Measurements from ENCODE around the gene PKMYT1.

PKMYT1 gene

GRCh38 chr16:2999929-3000328 lies 19.7 kb upstream of the PKMYT1 start:
- DNase-seq = no peak

DNA sequence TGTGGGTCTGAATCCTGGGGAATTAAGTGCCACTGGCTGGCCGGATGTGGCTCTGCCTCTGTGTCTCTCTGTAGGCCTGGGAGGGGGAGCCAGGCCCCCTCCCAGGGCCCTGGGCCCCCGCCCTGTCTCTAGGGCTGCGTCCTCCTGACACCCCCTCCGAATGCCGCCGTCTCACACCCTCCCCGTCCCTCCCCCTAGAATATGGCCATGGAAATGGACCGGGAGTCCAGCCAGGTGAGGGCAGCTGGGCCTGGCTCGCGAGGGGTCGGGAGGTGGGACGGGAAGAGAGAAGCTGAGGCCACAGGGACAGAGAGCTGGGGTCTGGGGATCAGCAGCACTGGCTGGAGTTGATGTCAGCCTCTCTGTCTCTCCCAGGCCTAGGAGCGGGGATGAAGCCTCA lies 16.1 kb upstream of the PKMYT1 start:
- no peak for DNase-seq

- no peak for DNase-seq
These were observed 12.3 kb upstream of the PKMYT1 start for GRCh38 chr16:2992383-2993081.

DNA sequence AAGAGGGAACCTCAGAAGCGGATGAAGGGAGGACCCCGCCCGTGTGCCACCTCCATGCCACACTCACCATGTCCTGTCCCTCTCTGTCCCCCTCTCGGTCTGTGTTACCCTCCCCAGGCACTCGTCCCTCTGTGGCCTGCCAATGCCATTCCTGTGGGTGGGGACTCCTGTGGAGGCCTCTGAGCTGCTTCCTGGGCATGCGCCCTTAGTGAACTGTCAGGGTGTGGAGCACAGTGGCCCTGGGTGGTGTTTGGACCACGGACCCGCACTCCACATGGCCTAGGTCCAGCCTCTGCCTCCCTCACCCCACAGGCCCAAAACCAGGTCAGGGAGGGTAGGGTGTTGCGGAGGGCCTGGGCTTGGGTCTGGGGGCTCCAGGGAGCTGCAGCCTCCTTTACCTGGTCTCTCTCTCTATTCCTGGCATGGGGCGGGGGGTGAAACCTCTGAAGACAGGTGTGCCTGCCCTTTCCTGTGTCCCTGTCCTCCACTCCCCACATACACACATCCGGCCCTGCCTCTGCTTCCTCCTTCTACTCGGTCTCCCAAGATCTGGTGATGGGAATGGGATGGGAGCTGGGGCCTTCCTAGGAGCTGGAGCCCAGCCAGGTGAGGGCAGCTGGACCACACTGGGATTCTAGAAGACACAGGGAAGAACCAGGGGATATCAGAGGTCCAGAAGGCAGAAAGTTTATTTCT lies 11.5 kb upstream of the PKMYT1 start:
- DNase-seq = no peak

- no peak for DNase-seq
These were observed 10.6 kb upstream of the PKMYT1 start for GRCh38 chr16:2990891-2991290.

- no peak for DNase-seq
These were observed 8.4 kb upstream of the PKMYT1 start for GRCh38 chr16:2988590-2989099.

GRCh38 chr16:2987833-2988232 lies 7.6 kb upstream of the PKMYT1 start:
- no peak for DNase-seq

- DNase-seq = no peak
These were observed 7.0 kb upstream of the PKMYT1 start for GRCh38 chr16:2987286-2987685.

DNA sequence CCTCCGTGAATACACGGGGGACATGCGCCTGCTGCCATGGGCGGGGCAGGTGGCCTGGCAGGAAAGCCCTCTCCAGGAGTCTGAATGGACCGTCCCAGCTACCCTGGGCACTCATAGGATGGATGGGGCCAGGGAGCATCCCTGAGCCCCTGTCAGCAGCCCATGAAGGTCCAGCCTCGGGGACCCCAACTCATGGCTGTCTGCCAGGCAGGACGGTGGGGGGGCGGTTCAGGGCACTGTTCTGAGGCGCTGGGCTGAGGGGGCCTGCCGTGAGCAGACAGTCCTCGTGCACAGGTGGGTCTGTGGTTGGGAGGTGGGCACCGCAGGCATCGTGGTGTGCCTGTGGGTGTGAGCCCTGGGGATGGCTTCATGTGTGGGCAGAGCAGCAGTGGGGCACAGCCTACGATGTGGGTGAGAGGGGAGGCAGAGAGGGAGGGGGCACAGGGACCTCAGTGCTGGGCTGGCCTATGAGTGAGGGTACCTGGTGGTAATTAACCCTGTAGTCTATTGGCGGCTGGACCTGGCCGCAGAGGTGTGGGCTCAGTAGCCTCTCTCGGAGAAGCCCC lies 6.5 kb upstream of the PKMYT1 start:
- DNase-seq = no peak

- DNase-seq = no peak
These were observed 5.7 kb upstream of the PKMYT1 start for GRCh38 chr16:2985893-2986355.

DNA sequence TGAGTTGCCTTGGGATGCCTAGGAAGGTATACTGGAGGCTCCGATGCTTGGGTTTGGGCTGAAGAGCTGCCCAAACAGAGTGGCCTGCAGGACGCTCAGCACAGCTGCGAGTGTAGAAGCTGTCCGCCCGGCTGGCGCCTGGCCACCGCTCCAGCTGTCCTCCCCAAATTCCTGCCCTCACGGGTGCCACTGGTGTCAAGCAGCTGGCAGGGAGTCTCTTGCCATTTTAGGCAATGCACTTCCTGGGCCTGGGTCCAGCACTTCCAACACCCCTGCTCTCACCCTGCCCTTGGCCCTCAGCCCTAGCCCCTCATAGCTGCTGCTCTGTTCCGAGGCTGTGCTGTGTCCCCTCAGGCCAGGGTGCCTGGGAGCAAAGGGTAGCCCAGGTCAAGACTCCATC lies 5.2 kb upstream of the PKMYT1 start:
- DNase-seq = no peak

DNA sequence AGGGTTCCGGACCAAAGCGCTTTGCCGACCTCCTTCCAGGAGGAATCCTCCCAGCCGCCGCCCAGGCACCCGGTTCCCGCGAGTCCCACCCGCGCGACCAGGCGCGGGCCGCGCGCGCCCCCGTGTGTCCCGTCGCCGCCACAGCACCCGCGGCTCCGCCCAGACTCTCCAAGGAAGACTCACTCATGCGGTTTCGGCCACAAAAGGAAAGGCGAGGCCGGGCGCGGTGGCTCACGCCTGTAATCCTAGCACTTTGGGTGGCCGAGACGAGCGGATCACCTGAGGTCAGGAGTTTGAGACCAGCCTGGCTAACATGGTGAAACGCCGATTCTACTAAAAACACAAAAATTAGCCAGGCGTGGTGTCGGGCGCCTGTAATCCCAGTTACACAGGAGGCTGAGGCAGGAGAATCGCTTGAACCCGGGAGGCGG lies 3.5 kb upstream of the PKMYT1 start:
- peak; percentile 85 for DNase-seq

DNA sequence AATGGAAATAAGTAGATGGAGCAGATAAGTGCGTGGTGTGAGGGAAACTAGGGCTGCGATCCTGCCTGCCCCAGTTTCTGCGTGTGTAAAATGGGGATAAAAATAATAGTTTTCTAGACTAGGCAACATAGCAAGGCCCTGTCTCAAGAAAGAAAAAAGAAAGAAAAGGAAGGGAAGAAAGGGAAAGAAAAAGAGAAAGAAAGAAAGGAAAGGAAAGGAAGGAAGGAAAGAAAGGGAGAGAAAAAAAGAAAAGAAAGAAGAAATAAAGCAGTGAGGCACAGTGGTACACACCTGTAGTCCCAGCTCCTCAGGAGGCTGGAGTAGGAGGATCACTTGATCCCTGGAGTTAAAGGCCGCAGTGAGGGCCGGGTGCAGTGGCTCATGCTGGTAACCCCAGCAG lies 2.2 kb upstream of the PKMYT1 start:
- DNase-seq = no peak

- no peak for DNase-seq
These were observed 1.6 kb upstream of the PKMYT1 start for GRCh38 chr16:2981899-2982250.

- DNase-seq = peak; percentile 39
These were observed 1.1 kb upstream of the PKMYT1 start for GRCh38 chr16:2981177-2981898.

DNA sequence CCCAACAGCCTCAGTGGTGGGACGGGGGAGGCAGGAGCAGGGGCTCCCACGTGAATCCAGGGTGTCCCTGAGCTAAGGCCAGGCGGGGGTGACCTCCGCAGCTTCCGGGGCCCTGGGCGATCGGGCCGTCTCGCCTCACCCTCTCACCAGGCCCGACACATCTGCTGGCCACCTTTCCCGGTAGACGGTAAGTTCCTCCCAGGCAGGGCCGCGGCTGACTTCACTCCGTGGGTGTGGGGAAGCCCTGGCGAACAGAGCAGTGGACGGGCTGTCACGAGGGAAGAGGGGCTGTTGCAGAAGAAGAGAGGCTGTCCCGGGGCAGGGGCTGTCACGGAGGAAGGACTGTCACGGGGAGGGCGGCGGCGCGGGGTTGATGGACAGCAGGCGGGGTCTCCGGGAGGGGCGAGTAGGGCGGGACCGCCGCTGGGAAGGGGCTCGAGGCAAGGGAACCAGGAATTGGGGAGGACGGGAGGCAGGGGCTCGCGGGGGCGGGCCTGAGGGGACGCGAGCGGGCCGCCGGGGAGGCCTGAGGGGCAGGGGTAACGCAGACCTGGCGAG lies 498 bp downstream of the PKMYT1 start:
- peak; percentile 21 for DNase-seq

- no peak for DNase-seq
These were observed 2.8 kb downstream of the PKMYT1 start for GRCh38 chr16:2977440-2977839.

DNA sequence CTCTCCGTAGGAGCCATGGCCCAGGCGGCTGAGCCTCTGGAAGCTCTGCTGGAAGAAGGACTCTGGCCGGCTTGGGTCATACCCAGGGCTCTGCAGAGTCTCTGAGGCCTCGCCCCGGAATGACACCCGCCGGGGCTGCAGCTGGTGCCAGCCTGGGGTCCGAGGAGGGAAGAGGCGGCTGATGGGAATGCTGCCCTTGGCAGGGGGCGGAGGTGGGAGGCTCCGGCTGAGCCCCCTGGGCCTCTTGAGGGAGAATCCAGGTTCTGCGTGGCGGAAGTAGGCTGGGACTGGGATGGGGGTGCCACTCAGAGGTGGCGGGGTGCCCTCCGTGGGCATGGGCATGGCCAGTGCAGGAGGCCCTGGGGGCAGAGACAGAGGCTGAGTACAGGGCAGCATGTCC lies 3.6 kb downstream of the PKMYT1 start:
- no peak for DNase-seq

- DNase-seq = no peak
These were observed 4.0 kb downstream of the PKMYT1 start for GRCh38 chr16:2976201-2976600.

DNA sequence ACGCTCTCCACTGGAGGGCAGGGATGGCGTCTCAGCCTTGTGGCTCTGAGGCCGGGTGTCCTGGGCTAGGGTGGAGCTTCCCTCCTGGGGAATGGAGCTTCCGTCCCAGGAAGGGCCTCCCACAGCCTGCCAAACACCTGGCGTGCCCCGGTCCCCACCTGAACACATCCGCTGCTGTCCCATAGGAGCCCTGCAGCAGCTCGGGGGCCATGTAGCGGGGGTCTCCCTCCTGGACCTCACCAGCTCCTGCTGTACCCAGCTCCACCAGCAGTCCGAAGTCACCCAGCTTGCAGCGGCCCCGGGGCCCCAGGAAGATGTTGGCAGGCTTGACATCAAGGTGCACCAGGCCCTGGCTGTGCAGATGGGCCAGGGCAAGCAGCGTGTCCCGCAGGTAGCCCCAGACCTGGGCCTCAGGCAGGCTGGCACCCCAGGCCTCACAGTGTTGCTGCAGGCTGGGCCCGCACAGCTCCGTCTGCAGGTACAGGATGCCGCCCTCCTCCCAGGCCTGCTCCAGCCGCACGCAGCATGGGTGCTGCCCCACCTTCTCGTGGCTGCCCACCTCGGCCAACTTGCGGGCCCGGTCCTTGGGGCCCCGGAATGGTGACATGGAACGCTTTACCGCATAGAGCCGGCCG lies 5.0 kb downstream of the PKMYT1 start:
- no peak for DNase-seq

DNA sequence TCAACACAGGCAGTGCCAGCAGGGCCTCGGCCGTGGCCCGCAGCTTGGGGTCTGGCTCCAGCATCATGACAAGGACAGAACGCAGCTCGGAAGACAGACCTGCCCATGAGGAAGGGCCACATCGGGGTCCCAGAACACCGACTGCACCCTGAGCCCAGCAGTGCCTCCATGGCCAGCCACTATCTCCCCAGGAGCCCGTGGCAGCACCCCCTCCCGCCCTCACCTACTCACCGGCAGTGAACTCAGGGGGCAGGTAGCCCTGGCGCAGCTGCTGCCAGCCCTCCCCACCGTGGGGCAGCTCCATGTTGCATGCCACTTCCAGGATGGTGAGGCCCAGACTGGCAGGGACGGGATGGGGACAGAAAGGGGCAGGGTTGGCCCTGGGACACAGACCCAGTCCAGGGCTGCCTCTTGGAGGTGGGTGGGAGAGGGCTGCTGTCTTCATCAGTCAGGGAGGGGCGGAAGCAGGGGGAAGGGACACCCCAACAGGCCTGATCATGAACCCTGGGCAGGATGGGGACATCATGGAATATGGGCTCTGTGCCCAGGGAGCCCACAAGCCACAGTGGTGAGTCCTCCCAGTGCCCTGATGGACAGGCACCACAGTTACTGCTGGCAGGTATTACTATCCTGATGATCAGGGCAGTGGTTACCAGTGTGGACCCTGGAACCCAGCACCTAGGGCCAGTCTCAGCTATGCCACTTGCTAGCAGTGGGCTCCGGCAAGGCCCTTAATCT lies 5.8 kb downstream of the PKMYT1 start:
- DNase-seq = no peak

Data from right kidney (tissue), 1 donor.